GM12874 (cell line): ENCODE results near the gene GOLGA6A.

Experiments used
- CTCF ChIP-seq: IDR thresholded peaks from 2 replicates; pipeline ENCODE4 v1.5.1; 2011; ENCODE audit warnings: low read depth, mild to moderate bottlenecking, control low read depth, low read length, moderate library complexity; ENCODE audit not compliant: insufficient read depth

The GOLGA6A gene

DNA sequence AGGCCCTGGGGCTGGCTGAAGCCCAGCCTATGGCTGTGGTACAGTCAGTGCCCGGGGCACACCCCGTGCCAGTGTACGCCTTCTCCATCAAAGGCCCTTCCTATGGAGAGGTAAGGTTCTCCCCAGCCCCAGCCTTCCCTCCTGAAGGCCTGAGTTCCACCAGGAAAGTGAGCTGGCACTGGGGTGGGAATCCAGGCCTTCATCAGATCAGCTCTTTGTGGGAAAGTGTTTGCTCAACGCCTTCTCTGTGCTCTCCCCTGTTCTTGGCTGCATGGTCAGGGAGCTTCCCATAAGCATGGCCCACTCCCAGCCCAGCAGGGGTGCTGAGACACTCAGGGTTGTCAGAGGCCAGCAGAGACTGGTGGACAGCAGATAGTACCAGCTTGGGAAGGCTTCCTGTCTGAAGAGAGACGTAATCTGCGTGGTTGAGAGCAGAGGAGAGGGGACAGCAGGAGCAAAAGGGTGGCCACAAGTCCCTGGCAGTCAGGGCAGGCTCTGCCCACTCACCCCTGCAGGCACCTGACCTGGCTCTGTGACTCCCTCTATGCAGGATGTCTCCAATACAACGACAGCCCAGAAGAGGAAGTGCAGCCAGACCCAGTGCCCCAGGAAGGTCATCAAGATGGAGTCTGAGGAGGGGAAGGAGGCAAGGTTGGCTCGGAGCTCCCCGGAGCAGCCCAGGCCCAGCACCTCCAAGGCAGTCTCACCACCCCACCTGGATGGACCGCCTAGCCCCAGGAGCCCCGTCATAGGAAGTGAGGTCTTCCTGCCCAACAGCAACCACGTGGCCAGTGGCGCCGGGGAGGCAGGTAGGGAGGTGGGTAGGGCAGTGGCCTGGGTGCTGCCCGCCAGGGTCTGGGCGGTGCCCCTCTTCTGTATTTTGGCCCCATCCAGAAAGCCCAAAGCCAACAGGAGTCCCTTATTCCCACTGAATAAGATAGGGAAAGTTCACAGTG lies 49.5 kb downstream of the GOLGA6A start:
- no peak for TF ChIP-seq CTCF

GRCh38 chr15:74032046-74032445 lies 50.3 kb downstream of the GOLGA6A start:
- TF ChIP-seq CTCF: no peak

DNA sequence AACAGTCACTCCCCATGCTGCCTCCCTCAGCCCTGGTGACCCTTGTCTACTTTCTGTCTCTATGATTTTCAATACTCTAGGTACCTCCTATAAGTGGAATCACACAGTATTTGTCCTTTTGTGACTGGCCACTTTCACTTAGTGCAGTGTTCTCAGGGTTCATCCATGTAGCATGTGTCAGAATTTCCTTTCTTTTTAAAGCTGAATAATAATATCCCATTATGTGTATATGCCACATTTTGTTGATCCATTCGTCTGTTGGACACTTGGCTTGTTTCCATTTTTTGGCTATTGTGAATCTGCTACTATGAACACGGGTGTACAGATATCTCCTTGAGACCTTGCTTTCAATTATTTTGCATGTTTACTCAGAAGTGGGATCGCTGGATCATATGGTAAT lies 53.7 kb downstream of the GOLGA6A start:
- no peak for TF ChIP-seq CTCF

DNA sequence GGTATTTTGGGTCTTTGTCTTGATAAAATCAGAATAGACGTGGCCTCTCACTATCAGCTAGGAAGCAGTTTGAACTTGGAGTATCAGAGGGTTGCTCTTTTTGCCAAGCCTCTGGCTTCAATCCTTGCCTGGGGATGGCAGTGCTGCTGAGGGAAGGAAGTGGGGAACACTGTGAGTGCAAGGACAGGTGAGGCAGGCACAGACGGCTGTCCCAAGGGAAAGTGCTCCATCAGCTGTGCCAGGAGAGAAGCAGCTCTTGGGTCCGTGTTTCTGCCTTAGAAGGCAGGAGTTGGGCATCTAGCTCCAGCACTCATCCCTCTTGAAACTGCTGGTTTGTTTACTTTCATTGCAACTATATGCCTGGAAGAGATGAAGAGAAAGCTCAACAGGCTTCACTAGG lies 54.7 kb downstream of the GOLGA6A start:
- no peak for TF ChIP-seq CTCF

- no peak for TF ChIP-seq CTCF
These were observed 56.9 kb downstream of the GOLGA6A start for GRCh38 chr15:74025436-74025835.

GRCh38 chr15:74024687-74025086 lies 57.7 kb downstream of the GOLGA6A start:
- no peak for TF ChIP-seq CTCF

GRCh38 chr15:74022706-74023470 lies 59.5 kb downstream of the GOLGA6A start:
- TF ChIP-seq CTCF: no peak
